HG03139 (cell line): ENCODE data around the gene PDLIM4.
A peak's percentile ranks its signal among the peaks of the same experiment; 100 is the strongest.

ENCODE experiments used
- ATAC-seq: cut with Tn5 transposase; IDR thresholded peaks from one replicate; pipeline ENCODE4 v1.9.1; 2021; ENCODE audit not compliant: unreplicated experiment

Gene PDLIM4

GRCh38 chr5:132281856-132282614 lies 24.5 kb downstream of the PDLIM4 start:
- ATAC-seq, result no peak

- ATAC-seq, result no peak
Observed at GRCh38 chr5:132283423-132284043, 26.0 kb downstream of the PDLIM4 start.

- ATAC-seq, result no peak
Observed at GRCh38 chr5:132289097-132289496, 31.6 kb downstream of the PDLIM4 start.

GRCh38 chr5:132291026-132291425 lies 33.5 kb downstream of the PDLIM4 start:
- no peak for ATAC-seq

- ATAC-seq, result peak; percentile 31
Observed at GRCh38 chr5:132293066-132293991, 35.8 kb downstream of the PDLIM4 start.

- ATAC-seq, result peak; percentile 55
Observed at GRCh38 chr5:132293992-132294727, 36.7 kb downstream of the PDLIM4 start, which contains the start of gene SLC22A4. SLC22A4 (plus strand) TSS chr5:132294394; CDS start chr5:132294617, 223 bp downstream.

GRCh38 chr5:132294728-132295504 lies 37.4 kb downstream of the PDLIM4 start:
- peak; percentile 7 for ATAC-seq

- ATAC-seq, result no peak
Observed at GRCh38 chr5:132295505-132296411, 38.3 kb downstream of the PDLIM4 start.

- no peak for ATAC-seq
Observed at GRCh38 chr5:132296412-132297016, 39.0 kb downstream of the PDLIM4 start.

GRCh38 chr5:132297211-132297940 lies 39.9 kb downstream of the PDLIM4 start:
- no peak for ATAC-seq

- no peak for ATAC-seq
Observed at GRCh38 chr5:132298298-132299212, 41.1 kb downstream of the PDLIM4 start.

- ATAC-seq, result no peak
Observed at GRCh38 chr5:132299917-132300316, 42.4 kb downstream of the PDLIM4 start.

- no peak for ATAC-seq
Observed at GRCh38 chr5:132300577-132301343, 43.3 kb downstream of the PDLIM4 start.

GRCh38 chr5:132301344-132302271 lies 44.1 kb downstream of the PDLIM4 start:
- ATAC-seq, result no peak

GRCh38 chr5:132302413-132302812 lies 44.9 kb downstream of the PDLIM4 start:
- ATAC-seq, result no peak
